Stimulated activated CD4-positive, alpha-beta T cell treated with anti-CD3 and anti-CD28 coated beads, Interleukin-2, amount 100 ng/mL, for 24 hours (primary cell): ENCODE measurements around the gene CHST15.
"Not testable (repeated sequence)": the region's sequence is repeated elsewhere in the genome, so short reads cannot be mapped to it uniquely, and the experiment has no call there.

ENCODE experiments used
- DNase-seq, 2 donors: peaks; one replicate each; pipeline ENCODE4 v3.0.0-alpha.2; 2020

The CHST15 gene

GRCh38 chr10:124042656-124043309 lies 50.6 kb downstream of the CHST15 start:
- DNase-seq = no peak

DNA sequence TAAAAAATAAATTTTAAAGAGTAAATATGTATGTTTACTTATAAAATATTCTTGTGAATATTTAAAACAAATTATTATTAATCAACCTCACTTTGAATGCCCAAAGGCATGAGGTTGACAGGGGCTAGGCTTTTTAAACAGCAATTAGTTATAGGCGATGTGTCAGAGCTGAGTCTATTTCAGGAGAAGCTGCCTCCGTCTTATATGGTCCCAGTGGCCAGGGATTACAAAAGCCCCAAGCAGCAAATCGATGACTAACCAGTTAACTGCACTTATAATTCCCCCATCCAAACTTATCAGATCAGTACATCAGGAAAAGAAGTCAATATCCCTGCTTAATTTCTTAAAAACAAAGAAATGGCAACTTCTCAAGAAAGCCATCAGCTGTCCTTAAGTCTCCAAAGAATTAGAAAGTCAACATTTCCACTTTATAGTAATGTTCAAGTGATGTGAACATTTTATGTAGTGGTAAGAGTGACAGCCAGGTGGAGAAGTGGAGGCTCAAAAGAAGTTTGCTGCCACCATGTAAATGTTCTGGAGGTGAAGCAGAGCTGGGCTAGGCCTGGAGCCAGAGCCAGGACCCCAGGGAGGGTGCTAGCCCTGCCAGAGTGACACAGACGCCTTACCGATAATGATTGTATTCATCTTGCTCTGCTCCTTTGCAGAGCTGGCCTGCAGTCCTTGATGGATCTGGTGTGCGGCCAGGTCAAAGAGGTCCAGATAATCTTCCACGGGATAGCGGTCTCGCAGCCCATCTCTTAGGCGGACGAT lies 51.5 kb downstream of the CHST15 start:
- no peak for DNase-seq

DNA sequence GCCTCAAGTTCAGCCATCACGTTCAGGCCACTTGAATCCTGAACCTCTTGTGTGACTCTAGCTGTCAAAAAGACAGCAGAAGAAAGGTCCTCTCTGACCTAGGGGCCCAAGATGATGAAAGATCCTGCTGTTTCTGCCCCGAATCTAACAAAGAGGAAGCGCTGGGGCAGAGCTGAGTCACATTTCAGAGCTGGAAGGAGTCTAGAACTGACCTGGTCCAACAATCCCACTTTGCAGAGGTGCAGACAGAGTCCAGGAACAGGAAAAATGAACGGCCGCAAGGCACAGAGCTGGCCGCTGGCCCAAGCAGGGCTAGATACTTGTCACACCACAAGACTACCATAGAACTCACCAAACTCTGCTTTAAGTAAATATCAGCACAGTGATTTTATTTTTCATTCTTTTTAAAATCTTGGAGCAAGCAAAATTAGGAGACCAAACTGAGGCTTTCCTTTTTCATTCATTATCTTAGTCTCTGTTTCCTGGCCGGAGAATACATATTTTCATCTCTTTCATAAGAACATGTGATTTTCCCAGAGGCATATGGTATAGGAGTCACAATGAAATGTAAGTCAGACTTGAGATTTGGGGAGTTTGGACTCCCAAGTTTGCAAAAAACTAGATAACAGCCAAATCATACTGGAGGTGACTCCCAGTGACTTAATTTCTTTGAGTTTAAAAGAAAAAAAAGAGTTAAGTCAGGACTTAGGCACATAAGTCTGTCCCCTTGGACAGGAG lies 52.8 kb downstream of the CHST15 start:
- no peak for DNase-seq

GRCh38 chr10:124039483-124040013 lies 53.9 kb downstream of the CHST15 start:
- no peak for DNase-seq

- DNase-seq = no peak
Measured at GRCh38 chr10:124037784-124038183, 55.6 kb downstream of the CHST15 start.

GRCh38 chr10:124037286-124037685 lies 56.1 kb downstream of the CHST15 start:
- no peak for DNase-seq

GRCh38 chr10:124036746-124037145 lies 56.7 kb downstream of the CHST15 start:
- DNase-seq = no peak

- DNase-seq = peak in 1 of 2 donors; percentile 5
Measured at GRCh38 chr10:124035928-124036558, 57.4 kb downstream of the CHST15 start.

- DNase-seq = no peak
Measured at GRCh38 chr10:124035306-124035927, 58.0 kb downstream of the CHST15 start.

DNA sequence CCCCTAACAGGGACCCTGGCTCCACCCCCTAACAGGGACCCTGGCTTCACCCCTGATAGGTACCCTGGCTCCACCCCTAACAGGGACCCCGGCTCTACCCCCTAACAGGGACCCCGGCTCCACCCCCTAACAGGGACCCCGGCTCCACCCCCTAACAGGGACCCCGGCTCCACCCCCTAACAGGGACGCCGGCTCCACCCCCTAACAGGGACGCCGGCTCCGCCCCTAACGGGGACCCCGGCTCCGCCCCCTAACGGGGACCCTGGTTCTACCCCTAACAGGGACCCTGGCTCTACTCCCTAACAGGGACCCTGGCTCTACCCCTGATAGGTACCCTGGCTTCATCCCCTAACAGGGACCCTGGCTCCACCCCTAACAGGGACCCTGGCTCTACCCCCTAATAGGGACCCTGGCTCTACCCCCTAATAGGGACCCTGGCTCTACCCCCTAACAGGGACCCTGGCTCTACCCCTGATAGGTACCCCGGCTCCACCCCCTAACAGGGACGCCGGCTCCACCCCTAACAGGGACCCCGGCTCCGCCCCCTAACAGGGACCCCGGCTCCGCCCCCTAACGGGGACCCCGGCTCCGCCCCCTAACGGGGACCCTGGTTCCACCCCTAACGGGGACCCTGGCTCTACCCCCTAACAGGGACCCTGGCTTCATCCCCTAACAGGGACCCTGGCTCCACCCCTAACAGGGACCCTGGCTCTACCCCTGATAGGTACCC lies 58.7 kb downstream of the CHST15 start:
- DNase-seq = not testable (repeated sequence)

GRCh38 chr10:124033887-124034218 lies 59.5 kb downstream of the CHST15 start:
- DNase-seq = no peak

GRCh38 chr10:124032971-124033886 lies 60.2 kb downstream of the CHST15 start:
- DNase-seq = no peak

DNA sequence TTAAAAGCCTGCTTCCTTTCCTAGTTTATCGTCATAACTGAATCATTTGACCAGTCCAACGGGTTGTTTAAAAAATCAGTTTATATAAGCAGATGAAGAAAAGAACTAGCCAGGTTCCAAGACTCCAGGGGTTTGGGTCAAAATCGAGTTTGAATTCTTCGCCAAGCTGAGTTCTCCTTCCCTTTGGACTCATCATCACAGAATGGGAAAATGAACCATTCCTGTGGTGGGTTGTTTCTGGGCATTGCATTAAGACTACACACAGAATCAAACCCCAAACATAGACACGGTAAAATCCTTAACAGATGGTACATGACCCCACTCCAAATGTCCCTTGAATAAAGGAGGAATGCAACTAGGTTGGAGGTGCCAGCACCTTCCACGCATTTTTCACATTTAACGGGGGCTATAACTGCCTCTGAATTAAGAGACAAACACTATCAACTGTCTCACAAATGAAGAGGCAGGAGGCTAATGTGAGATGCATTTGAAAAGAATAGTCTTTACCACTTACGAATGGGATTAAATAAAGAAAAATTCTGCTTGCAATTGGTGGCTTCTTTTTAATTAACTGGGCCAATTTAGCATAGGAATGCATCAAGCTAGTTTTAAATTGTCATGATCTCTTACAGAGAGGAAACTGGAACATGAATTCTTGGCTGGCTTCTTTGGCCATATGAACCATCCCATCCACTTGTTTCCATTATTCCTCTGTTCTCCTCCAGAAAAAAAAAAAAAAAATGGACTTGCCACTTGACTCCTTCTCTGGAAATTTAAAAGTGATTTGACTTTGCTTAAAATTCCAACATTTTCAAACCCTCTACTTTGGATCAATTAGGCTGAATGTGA lies 61.1 kb downstream of the CHST15 start:
- no peak for DNase-seq

- no peak for DNase-seq
Measured at GRCh38 chr10:124030492-124031110, 62.8 kb downstream of the CHST15 start.

GRCh38 chr10:124030061-124030460 lies 63.3 kb downstream of the CHST15 start:
- no peak for DNase-seq

- DNase-seq = no peak
Measured at GRCh38 chr10:124029559-124029958, 63.8 kb downstream of the CHST15 start.

DNA sequence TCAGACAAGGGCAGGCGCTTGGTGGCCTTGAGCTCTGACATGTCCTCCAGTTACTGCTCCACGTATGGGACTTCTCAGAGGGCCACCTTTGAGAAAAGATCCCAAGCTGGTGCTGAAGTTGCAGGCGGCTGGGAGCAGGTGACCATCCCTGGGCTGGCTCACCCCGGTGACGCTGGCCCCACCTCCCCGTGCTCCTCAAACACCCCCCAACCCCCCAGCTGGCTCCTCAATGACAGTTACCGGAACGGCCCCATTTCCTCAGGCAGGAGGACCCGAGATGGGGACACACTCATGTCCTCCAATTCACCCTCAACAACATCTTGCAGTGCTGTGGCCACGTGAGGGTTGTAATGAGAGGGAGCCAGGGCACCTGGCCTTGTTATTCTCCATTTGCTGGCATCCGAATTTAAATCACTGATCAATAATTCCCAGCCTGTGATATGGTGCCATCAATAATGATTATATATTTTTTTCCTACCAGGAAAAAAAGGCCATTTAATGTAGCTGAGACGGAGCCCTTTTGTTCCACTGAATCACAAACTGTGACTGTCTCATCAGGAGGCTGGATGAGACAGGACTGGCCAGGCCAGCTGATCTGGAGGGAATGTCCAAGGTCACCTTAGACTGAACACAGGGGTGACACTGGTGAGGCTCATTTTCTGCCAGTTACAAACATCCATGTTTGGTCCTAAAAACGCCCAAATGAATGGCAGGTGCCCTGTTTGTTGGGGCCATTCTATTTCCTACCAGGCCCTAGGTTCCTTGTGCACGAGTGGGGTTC lies 64.5 kb downstream of the CHST15 start:
- no peak for DNase-seq

DNA sequence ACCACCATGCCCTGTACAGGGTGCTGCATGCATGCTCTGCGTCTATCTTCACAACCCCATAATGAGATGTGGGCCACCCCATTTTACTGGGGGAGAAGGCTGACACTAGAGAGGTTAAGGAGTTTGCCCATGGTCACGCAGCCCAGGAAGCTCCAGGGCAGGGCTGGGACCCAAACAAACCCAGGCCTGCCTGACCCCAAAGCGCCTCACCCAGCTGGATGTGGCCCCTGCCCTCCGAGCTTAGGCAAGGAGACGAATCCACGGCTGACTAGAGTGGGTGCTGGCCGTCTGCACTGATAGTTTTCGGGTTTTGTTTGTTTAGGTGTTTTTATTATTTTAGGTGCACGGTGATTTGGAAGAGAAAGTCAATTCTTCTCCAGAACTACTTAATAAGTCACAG lies 65.7 kb downstream of the CHST15 start:
- no peak for DNase-seq
